HG02840 (cell line): ENCODE results near the gene MPV17.
"Not testable (repeated sequence)": the region's sequence is repeated elsewhere in the genome, so short reads cannot be mapped to it uniquely, and the experiment has no call there.

Source experiments
- ATAC-seq: cut with Tn5 transposase; IDR thresholded peaks from one replicate; pipeline ENCODE4 v1.9.1; 2021; ENCODE audit warnings: mild to moderate bottlenecking, moderate library complexity, moderate number of reproducible peaks; ENCODE audit not compliant: unreplicated experiment, low FRiP score

The MPV17 gene

DNA sequence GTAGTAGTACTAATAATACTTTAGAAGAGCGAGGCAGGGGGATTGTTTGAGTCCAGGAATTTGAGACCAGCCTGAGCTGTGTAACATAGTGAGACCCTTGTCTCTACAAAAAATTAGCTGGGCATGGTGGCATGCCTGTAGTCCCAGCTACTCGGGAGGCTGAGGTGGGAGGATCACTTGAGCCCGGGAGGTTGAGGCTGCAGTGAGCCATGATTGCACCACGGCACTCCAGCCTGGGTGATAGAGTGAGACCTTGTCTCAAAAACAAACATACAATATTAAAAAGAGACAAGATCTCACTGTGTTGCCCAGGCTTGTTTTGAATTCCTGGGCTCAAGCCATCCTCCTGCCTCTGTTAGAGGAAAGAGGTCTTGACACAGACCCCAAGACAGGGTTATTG is 22.3 kb downstream of the MPV17 start:
- ATAC-seq, result not testable (repeated sequence)

DNA sequence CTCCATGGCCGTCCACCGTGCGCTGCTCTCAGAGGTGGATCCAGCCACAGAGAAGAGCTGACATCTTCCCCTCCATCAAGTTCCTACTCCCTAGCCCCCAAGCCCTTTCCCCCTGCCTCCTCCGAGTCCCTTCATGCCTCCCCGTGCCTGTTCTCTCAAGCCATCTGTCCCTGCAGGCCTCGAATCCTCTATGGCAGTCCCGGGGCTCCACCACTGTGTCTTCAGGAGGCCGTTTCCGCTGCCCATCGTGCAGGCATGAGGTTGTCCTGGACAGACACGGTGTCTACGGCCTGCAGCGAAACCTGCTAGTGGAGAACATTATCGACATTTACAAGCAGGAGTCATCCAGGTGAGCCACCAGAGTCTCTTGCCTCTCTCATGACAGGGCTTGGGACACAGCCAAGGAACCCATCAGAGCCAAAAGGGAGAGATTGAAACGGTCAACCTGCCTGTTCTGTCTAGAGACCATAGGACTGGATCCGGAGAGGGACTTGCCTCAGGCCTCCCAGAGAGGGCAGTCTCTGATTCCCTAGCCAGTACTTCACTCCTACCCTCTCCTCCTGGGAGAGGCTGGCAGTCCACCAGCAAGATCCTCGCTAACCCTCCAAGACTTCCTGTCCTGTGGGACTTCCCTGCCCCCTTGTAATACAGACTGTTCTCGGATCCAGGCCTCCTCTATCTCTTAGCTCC is 24.4 kb downstream of the MPV17 start:
- ATAC-seq, result no peak

DNA sequence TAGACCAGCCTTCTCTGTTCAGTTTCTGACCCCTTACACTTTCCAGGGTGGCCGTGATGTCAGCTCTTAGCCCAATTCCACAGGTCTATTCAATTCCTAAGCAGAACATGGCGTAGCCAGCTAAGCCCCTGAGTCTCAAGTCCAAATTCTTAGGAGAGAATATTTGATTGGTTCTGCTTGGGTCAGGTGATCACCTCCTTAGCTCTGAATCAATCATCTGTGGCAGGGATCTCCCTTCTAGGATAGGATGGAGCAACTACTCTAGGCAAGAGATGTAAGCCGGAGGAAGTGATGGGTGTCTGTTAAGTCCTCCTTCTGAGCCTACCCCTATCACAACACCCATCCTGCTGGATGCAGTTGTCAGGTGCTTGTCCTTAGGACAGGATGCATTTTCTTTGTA is 25.7 kb downstream of the MPV17 start:
- no peak for ATAC-seq

DNA sequence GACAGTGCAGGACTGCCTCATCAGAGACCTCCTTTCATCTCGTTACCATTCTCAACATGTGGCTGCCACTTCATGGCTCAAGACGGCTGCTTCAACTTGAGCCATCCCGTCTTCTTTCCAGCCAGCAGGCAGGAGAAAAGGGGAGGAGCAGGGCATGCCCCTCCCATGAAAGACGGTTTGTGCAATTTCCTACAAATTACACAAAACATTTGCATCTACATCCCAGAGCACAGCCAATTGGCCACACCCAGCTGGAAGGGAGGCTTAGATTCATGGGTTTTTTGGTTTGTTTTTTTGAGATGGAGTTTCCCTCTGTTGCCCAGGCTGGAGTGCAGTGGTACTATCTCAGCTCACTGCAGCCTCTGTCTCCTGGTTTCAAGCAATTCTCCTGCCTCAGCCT is 26.4 kb downstream of the MPV17 start:
- no peak for ATAC-seq

DNA sequence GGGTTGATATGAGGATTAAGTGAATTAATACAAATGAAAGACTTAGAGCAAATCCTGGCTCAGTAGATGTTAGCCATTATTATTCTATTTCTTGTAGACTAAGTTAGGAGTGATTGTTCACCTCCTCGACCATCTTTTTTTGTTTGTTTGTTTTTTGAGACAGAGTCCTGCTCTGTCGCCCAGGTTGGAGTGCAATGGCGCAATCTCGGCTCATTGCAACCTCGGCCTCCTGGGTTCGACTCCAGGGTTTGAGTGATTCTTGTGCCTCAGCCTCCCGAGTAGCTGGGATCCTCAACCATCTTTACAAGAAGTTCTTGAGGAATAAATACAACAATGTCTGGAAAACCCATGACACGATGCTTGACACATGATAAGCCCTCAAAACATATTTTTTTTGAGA is 28.0 kb downstream of the MPV17 start:
- ATAC-seq, result no peak

DNA sequence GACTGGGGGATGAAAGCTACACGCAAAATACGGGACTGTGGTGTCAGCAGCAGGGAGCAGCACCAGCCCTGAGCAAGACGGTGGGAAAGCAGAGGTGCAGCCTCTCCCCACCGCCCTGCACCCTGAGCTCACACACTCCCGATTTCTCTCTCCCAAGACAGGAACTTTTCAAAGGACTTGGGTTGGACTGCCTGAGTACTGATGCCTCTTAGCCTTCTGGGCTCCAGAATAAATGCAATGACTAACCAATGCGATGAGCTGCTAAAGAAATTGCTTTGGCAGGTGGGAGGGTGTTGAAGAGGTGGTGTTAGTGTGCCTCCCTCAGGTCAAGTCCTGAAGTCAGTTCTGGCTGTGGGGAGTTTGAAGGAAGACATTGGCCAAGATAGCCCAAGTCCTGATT is 31.0 kb downstream of the MPV17 start:
- ATAC-seq, result no peak

DNA sequence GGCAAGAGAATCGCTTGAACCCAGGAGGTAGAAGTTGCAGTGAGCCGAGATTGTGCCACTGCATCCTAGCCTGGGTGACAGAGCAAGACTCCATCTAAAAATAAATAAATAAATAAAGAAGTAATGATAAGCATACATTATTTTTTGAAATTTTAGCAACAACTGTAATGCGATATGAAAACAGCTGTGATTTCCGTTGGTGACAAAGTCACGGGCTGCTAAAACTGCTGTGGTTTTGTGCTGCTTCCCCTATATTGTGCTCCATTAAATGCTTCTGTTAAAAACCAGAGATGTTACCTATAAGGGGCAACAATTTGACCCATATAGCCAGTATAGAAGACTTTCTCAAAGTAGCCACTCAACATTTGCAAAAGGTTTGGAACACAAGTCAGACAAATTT is 32.3 kb downstream of the MPV17 start:
- no peak for ATAC-seq

DNA sequence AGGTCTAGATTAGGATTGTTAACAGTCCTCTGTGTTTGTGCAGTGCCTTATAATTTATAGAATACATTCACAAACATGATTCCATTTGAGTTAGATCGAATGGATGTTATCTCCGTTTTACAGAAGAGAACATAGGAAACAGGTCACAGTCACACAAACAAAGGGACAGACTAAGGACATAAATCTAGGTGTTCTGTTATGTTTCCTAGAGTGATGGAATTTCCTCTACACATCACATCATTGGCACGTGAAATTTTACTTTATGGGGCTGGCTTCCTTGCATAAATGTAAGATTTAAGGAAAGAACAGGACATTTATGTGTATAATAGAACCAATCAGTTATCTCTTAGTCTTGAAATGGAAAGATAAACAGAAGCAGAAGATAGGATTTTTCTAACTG is 34.3 kb downstream of the MPV17 start:
- no peak for ATAC-seq

DNA sequence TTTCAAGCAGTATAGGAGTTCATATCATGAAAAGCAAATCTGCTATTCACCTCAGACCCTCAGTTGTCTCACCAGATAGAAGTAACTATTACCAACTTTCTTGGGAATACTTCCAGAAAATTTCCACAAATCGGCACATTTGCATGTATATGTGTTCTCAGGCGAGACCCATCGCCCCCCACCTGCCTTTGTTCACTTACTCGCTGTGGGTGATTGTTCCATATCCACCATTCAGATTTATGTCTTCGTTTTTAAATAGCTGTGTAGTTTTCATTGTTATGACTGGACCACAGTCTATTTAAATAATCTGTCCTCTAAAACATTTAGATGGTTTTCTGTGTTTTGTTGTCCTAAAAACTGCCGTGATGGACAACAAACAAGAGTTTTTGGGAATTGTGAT is 37.4 kb downstream of the MPV17 start:
- no peak for ATAC-seq

DNA sequence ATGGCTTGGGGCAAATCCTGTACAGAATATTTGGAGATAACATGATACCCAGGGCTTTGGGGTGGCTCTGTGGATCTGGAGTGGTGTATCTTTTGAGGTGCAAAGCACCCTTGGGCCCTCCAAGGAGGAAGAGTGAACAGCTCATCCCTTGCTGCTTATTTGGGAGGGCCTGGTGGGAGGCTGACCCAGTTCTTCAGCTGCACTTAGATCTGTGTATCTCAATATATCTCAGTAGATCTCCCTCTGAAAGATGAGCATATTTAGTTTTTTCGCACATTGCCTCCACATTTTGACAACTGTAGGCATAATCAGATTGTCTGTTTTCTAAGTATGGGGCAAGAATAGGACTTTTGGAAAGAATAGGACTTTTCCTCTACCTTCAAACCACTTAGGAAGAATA is 37.9 kb downstream of the MPV17 start:
- ATAC-seq, result no peak

DNA sequence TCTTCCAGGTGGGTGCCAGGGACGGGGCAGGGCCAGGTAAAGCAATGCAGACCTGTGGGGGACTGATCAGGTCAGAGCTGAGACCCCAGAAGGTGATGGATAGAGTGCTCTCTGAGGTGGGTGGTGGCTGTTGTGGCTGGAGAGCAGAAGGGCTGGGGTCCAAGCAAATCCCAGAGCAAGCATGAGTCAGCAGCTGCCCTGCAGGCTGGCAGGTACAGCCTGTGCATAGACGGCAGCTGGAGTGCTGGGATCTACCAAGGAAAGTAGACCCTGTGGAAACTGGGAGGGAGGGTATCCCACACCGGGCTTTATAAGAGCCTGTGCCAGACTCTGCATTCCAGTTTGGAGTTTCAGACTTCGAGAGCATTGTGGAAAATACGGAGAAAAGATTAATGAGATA is 40.0 kb downstream of the MPV17 start:
- no peak for ATAC-seq

DNA sequence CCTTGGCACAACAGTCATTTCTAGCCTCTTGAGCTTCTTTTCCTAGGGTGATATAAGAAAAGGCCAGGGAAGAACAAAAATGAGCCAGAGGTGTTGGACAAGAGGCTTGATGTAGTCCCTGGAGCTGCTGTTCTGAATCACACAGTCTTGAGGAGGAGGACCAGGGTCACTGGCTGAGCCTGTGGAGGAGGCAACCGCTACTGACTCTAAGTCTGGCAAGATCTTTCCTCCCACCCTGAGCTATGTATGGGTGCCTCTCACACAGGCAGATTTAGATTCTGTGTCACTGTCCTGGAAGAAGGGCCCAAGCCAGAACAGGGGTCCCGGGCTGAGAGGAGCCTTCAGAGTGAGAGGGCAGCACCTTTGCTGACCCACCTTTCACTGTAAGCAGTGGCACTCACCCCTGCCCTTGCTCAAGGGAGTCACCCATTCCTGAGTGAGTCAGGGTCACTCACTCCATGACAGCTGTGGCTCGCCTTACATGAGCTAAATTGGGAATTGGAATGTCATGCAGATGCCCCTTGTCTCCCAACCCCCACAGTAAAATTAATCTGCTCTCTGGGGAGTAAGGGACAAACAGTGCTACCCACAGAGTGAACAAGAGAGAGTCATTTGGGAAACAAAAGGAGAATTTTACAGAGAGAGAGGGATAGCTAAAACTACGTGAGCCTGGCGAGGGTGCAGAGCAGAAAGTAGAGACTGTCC is 40.9 kb downstream of the MPV17 start, which contains the start of gene TRIM54:
TSS of gene TRIM54 (plus strand) at position 575 of the 705 bp plus-strand sequence. CDS start 303 bp downstream, outside the sequence.
- no peak for ATAC-seq

DNA sequence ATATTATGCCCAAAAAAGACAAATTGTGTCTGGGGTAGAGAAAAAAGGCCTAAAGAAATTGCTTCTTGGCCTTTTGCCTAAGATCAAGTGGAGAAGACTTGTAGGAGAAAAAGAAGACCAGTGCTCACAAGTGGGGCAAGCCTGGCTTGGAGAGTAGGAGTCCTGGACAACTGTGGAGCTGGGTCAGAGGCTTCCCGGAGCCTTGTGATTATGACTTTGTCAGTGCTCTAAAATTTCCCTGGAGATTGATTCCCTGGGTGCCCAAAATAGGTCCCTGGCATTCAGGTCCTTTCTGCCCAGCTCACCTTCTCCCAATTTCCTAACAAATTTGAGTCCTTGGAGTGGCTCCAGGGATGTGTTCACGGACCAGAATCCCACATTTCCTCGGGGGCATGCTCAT is 41.5 kb downstream of the MPV17 start:
- ATAC-seq, result no peak

DNA sequence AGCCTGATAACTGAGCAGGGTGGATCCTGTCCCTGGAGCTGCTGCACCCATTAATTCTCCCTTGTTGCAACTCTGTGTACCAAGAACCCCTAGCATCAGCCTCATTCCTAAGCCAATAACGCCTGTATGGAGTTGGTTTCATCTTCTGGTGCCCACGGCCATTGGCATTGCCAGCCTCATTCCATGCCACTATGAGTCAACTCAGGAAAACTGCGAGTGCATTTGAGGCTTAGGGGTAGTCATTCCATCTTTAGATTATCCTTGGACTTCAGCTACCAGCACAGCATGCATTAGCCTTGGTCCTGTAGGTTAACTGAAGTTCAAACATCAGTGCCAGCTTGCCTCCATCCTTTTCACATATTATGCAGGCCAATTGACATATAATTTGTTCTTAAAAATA is 42.1 kb downstream of the MPV17 start:
- ATAC-seq, result no peak

DNA sequence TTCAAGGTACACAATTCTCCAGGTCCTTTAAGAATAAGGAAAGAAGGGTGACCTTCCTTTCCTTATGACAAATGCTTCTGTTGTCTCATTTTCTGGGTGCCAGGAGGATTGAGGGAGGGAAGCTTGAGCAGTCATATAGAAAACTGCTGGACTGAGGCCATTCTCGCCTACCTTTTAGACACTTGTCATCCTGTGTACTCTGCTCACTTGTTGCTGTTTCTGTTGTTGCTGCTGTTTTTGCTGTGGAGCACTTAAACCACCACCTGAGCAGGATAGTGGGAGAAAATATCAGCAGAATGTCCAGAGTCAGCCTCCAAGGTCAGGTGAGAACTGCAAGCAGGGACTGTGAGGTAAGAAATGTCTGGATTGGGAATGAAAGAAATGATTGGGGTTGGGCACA is 44.9 kb downstream of the MPV17 start:
- ATAC-seq, result no peak

DNA sequence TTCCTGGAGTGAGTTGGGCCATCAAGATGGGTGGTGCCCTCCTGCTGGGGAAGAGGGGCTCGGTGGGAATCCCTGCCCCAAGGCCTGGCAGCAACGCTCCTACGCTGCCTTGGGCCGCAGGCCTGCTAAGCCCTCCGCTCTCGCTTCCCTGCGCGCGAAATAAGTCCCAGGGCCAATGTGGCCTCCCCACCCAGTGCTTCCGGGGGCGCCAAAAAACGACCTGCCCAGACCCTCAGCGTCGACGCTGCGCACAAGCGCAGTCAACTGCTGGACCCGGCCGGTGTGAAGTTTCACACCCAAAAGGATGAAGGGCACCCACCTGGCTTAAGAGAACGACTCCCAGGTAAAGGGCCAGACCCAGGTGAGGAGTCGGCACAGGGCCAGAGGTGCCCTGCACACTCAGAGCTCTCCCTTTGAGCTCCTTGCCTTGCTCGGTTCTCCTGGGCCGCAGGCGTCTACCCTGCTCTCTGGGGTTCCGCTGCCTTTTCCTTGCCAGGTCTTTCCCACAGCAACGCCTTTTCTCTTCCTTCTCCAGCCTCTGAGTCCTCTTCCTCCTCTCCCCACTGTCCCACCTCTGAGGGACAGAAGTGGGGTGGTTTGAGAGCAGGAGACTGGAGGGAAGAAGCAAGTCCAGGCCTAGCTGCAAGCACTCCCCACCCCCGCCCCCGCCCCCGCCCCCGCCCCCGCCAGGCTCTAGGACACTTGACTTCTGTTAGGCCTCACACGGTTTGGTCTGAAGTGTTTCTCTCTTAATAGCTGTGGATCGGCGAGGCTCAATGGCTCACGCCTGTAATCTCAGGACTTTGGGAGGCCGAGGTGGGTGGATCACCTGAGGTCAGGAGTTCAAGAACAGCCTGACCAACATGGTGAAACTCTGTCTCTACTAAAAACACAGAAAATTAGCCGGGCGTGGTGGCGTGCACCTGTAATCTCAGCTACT is 47.4 kb downstream of the MPV17 start, which contains the start of gene DNAJC5G:
TSS of gene DNAJC5G (plus strand) at position 223 of the 940 bp plus-strand sequence. CDS start 1,296 bp downstream, outside the sequence.
- no peak for ATAC-seq

DNA sequence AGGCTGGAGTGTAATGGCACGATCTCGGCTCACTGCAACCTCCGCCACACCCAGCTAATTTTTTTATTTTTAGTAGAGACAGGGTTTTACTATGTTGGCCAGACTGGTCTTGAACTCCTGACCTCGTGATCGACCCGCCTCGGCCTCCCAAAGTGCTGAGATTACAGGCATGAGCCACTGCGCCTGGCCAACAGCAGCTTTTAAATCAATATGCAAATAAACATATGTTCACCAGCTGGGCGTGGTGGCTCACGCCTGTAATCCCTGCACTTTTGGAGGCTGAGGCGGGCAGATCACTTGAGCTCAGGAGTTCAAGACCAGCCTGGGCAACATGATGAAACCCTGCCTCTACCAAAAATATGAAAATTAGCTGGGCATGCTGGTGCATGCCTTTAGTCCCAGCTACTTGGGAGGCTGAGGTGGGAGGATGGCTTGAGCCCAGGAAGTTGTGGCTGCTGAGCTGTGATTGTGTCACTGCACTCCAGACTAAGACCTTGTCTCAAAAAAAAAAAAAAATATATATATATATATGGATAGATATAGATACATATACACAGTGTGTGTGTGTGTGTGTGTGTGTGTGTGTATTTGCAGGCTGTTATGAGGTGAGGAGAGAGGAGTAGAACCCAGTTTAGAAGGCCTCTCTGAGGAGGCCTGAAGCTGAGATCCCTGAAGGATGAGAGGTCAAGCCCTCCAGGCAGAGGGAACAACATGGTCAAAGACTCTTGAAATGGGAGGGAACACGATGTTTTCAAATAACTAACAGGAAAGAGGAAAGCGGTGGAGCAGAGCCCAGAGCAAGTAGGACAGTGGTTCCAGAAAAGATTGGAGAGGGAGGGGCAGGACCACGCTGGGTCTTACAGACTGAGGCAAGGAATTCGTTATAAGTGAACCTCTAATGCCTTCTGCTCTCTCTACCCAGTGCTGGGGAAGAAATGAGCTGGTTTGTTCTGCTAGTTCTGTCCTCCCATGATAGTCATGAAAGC is 50.1 kb downstream of the MPV17 start:
- not testable (repeated sequence) for ATAC-seq

DNA sequence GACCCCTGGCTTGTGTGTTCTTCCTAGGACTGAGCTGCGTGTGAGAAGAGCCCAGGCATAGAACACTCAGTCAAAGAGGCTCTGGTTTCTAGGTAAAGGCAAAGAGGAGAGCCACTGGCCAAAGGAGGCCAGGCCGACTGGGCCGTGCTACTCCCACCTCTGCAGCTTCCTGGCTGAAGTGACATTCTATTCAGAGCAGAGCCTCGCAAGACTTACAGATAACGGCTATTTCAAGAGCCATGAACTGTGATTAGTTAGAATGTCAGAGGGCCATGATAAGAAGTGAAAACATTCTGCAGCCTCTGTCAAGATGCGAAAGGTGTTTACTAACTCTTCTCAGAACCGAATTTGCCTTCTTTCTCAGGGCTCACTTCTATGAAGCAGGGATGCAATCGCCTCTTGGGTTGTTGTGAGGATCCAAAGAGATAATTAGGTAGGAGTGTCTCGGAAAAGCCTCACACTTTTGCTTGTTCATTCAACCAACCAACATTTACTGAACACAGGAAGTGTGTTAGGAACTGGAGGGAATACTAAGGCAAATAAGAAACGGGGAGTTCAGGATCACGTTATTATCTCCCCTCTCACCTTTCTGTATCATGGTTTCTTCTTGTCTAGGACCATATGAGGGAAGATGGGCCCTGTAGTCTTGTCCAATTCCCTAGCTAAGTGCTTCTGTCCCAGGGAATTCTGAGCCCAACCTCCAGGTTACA is 51.1 kb downstream of the MPV17 start:
- no peak for ATAC-seq

DNA sequence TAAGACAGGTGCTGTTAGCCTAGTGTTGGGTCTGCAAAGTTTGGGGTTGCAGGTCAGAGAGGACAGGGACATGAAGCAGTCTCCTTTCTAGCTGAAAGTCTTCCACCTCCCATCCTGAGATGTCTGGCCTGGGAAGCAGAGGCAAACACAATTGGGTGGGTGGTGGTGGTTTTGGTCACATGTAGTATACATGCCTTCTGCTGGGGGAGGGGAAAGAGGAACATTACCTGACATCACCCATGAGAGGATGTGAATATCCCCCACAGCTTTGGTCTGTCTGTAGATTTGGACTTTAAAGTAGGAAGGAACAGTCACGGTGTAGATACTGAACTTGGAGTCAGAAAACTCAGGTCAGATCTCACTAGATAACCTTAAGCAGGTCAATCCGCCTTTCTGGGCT is 52.2 kb downstream of the MPV17 start:
- no peak for ATAC-seq
